Hepatocyte (in vitro differentiated cells): Measurements from ENCODE around the gene EXOC6. TPM values are rescaled to one million over a fixed set of nuclear protein-coding genes. Genes with fewer than 3 reads are reported as not detected.
"Not testable (repeated sequence)": the region's sequence is repeated elsewhere in the genome, so short reads cannot be mapped to it uniquely, and the experiment has no call there.

Experiments used
- DNase-seq: peaks from one replicate; pipeline ENCODE4 v3.0.0-alpha.2; 2016; ENCODE audit warnings: low spot score
- H2AFZ ChIP-seq: fragments of 200-600 bp; sonication (generic); 2 replicates; pipeline ENCODE4 v1.6.0; 2016; ENCODE audit warnings: antibody characterized with exemption, mild to moderate bottlenecking
- H3K27ac ChIP-seq: fragments of 200-600 bp; sonication (generic); 2 replicates; pipeline ENCODE4 v1.5.1; 2016; ENCODE audit warnings: mild to moderate bottlenecking
- H3K27me3 ChIP-seq: fragments of 200-600 bp; sonication (generic); 2 replicates; pipeline ENCODE4 v1.6.1; 2016
- H3K36me3 ChIP-seq: fragments of 200-600 bp; sonication (generic); replicated peaks from 2 replicates; pipeline ENCODE4 v1.5.1; 2016; ENCODE audit warnings: low read depth; ENCODE audit not compliant: insufficient read depth
- H3K4me1 ChIP-seq: fragments of 200-600 bp; sonication (generic); 2 replicates; pipeline ENCODE4 v1.5.1; 2016; ENCODE audit warnings: mild to moderate bottlenecking, moderate library complexity; ENCODE audit not compliant: insufficient read depth
- H3K4me2 ChIP-seq: fragments of 200-600 bp; sonication (generic); 2 replicates; pipeline ENCODE4 v1.6.0; 2016
- H3K4me3 ChIP-seq: fragments of 200-600 bp; sonication (generic); 2 replicates; pipeline ENCODE4 v1.5.1; 2016; ENCODE audit warnings: mild to moderate bottlenecking
- H3K79me2 ChIP-seq: fragments of 200-600 bp; sonication (generic); 2 replicates; pipeline ENCODE4 v1.6.0; 2017; ENCODE audit warnings: mild to moderate bottlenecking
- H3K9me2 ChIP-seq: fragments of 200-600 bp; sonication (generic); replicated peaks from 2 replicates; pipeline ENCODE4 v1.6.0; 2017; ENCODE audit warnings: mild to moderate bottlenecking; ENCODE audit not compliant: insufficient read depth
- H3K9me3 ChIP-seq: fragments of 200-600 bp; sonication (generic); 2 replicates; pipeline ENCODE4 v1.5.1; 2016; ENCODE audit warnings: low read depth, mild to moderate bottlenecking
- H4K20me1 ChIP-seq: fragments of 200-600 bp; sonication (generic); 2 replicates; pipeline ENCODE4 v1.6.0; 2016; ENCODE audit warnings: mild to moderate bottlenecking; ENCODE audit not compliant: insufficient read depth, poor library complexity, severe bottlenecking
- CTCF ChIP-seq: fragments of 200-600 bp; sonication (generic); IDR thresholded peaks from 2 replicates; pipeline ENCODE4 v1.5.1; 2016; ENCODE audit warnings: antibody characterized with exemption, mild to moderate bottlenecking; ENCODE audit not compliant: poor library complexity
- EZH2 ChIP-seq: fragments of 200-600 bp; sonication (generic); IDR thresholded peaks from 2 replicates; pipeline ENCODE4 v1.6.1; 2016; ENCODE audit warnings: antibody characterized with exemption, mild to moderate bottlenecking, borderline replicate concordance
- EZH2phosphoT487 ChIP-seq: fragments of 200-600 bp; sonication (generic); IDR thresholded peaks from one replicate; pipeline ENCODE4 v1.6.1; 2018; ENCODE audit warnings: antibody characterized with exemption, mild to moderate bottlenecking, low read depth, moderate library complexity; ENCODE audit not compliant: unreplicated experiment, severe bottlenecking
- WGBS: methylation state at CpG from one replicate; pipeline ENCODE4 v1.1.6; 2016; ENCODE audit warnings: low lambda C conversion rate; ENCODE audit errors: missing lambda C conversion rate; 5-methylcytosine and 5-hydroxymethylcytosine counted together
- polyA plus RNA-seq: library from polyadenylated mRNA; unstranded; fragments of >200 nt; fragmentation: Nextera tagmentation; extraction: Ambion mirVana; gene quantifications from 2 replicates; pipeline ENCODE4 v1.2.1, GENCODE V29; 2016
- total RNA-seq: library from RNA; depleted of rRNA; stranded (reverse); fragments of >200 nt; gene quantifications from 2 replicates; pipeline ENCODE4 v1.2.3, GENCODE V29; 2014

EXOC6 gene
- total and polyA plus RNA-seq, 2 experiments from 2014 or later: 5.8 to 11.7 TPM

- Histone ChIP-seq H3K9me3 (no peaks in the 10 kb centered on the region), H3K79me2 (no peaks in the 10 kb centered on the region), H3K4me2 (no peak overlapping the region), H3K27ac (peak overlapping the region; percentile 56), H3K27me3 (no peaks in the 10 kb centered on the region), H3K36me3 (no peaks in the 10 kb centered on the region), H3K4me1 (peaks cover 2% of the 10 kb centered on the region), H3K4me3 (no peak overlapping the region), H4K20me1 (no peaks in the 10 kb centered on the region), H3K9me2 (no peaks in the 10 kb centered on the region), H2AFZ (no peak overlapping the region)
- DNase-seq: no peak
- TF ChIP-seq EZH2phosphoT487 (no peak), CTCF (no peak), EZH2 (no peak)
- WGBS: 87% methylated on average over 2 of the region's 2 CpGs
These were observed 124.6 kb downstream of the EXOC6 start for GRCh38 chr10:92972886-92973285.

GRCh38 chr10:92976278-92976677 lies 128.0 kb downstream of the EXOC6 start:
- not testable (repeated sequence) for H3K4me1 ChIP-seq, H3K27me3 ChIP-seq, H3K4me2 ChIP-seq, H3K4me3 ChIP-seq, H3K9me2 ChIP-seq, H4K20me1 ChIP-seq, H3K79me2 ChIP-seq, H2AFZ ChIP-seq, H3K36me3 ChIP-seq, H3K9me3 ChIP-seq, H3K27ac ChIP-seq, DNase-seq
- 74% methylated on average over 3 of the region's 5 CpGs for WGBS

GRCh38 chr10:92989250-92989649 lies 140.9 kb downstream of the EXOC6 start:
- WGBS: 97% methylated on average over 1 of the region's 1 CpG
- DNase-seq: no peak
- no peak overlapping the region for H3K27ac ChIP-seq

GRCh38 chr10:92990615-92991014 lies 142.3 kb downstream of the EXOC6 start:
- Histone ChIP-seq H4K20me1 (no peaks in the 10 kb centered on the region), H3K27ac (no peak overlapping the region), H3K4me2 (no peak overlapping the region), H3K36me3 (no peaks in the 10 kb centered on the region), H3K9me3 (no peaks in the 10 kb centered on the region), H3K79me2 (no peaks in the 10 kb centered on the region), H3K4me1 (peaks cover 4% of the 10 kb centered on the region), H3K27me3 (no peaks in the 10 kb centered on the region), H3K4me3 (no peak overlapping the region), H3K9me2 (no peaks in the 10 kb centered on the region), H2AFZ (no peak overlapping the region)
- 32% methylated on average over 1 of the region's 1 CpG for WGBS
- peak; percentile 66 for DNase-seq
- TF ChIP-seq EZH2: no peak
- no peak for TF ChIP-seq EZH2phosphoT487
- no peak for TF ChIP-seq CTCF

More at GRCh38 chr10:92989250-92989649, 140.9 kb downstream of the EXOC6 start:
- Histone ChIP-seq H4K20me1 (no peaks in the 10 kb centered on the region), H3K4me1 (peaks cover 4% of the 10 kb centered on the region), H3K36me3 (no peaks in the 10 kb centered on the region), H2AFZ (no peak overlapping the region), H3K79me2 (no peaks in the 10 kb centered on the region), H3K4me2 (no peak overlapping the region), H3K9me2 (no peaks in the 10 kb centered on the region), H3K4me3 (no peak overlapping the region), H3K9me3 (no peaks in the 10 kb centered on the region), H3K27me3 (no peaks in the 10 kb centered on the region)
- TF ChIP-seq CTCF: no peak
- no peak for TF ChIP-seq EZH2
- no peak for TF ChIP-seq EZH2phosphoT487
